GM12874 (cell line): ENCODE data around the gene VASN.

ENCODE experiments used
- CTCF ChIP-seq: IDR thresholded peaks from 2 replicates; pipeline ENCODE4 v1.5.1; 2011; ENCODE audit warnings: low read depth, mild to moderate bottlenecking, control low read depth, low read length, moderate library complexity; ENCODE audit not compliant: insufficient read depth

The VASN gene

GRCh38 chr16:4383591-4384444 lies 12.2 kb downstream of the VASN start:
- TF ChIP-seq CTCF, result no peak

GRCh38 chr16:4384509-4384942 lies 12.9 kb downstream of the VASN start:
- TF ChIP-seq CTCF, result no peak

- TF ChIP-seq CTCF, result no peak
Observed at GRCh38 chr16:4385066-4385788, 13.6 kb downstream of the VASN start.

GRCh38 chr16:4385789-4386450 lies 14.3 kb downstream of the VASN start:
- no peak for TF ChIP-seq CTCF

- TF ChIP-seq CTCF, result no peak
Observed at GRCh38 chr16:4386451-4386805, 14.8 kb downstream of the VASN start.

- TF ChIP-seq CTCF, result no peak
Observed at GRCh38 chr16:4386951-4387565, 15.4 kb downstream of the VASN start.

- no peak for TF ChIP-seq CTCF
Observed at GRCh38 chr16:4387781-4388180, 16.1 kb downstream of the VASN start.
